ENCODE measurements around the gene OPN1SW.

OPN1SW gene

DNA sequence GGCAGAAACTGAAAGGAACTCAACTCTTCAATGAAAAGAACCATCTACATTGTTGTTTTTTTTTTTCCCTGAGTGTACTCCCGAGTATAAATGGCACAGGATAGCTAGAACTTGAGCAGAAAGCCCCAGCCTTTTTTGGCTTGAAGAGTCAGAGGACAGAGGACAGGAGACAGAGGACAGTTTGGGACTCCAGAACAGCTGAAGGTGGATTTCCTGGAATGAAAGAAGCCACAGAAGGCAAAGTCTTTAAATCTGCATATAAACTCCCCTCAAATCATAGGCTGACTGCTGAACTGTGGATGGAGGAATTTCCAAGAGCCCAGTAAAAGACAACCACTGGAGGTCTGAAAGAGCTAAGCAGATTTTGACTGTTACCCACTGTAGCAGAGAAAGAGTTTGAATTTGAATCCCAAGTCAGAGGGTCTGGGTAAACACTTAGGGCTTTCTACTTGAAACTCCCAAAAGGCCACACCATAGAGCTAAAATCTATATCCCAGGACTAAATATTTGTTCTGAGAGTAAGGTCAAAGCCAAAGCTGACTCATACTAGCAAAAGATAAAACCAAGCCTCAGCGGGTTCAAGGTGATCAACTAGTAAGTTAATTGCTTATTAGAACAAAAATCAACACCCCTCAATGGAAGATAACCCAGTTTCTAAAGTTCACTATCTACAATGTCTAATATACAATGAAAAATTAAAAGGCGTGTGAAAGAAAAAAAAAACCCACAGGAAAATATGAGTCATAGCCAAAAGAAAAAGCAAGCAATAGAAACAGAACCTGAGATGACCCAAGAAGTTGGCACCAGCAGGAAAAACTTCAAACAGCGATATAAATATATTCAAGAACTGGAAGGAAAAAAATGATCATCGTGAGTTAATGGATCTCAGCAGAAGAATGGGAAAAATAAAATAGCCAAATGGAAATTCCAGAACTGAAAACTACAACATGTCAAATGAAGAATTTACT is 1.8 kb upstream of the OPN1SW start:
- Histone ChIP-seq H3K9me3 (ENCODE audit: control insufficient read depth, low read length) (no peaks in the 10 kb centered on the region), H3K9ac (no peak overlapping the region), H3K27ac (no peak overlapping the region), H3K4me2 (ENCODE audit: low read length) (no peak overlapping the region), H2AFZ (no peak overlapping the region), H3K4me1 (no peaks in the 10 kb centered on the region), H3K27me3 (ENCODE audit: control insufficient read depth, insufficient read depth, low read length) (no peaks in the 10 kb centered on the region), H3K4me3 (ENCODE audit: low read depth, low read length) (no peak overlapping the region), H3K36me3 (ENCODE audit: control insufficient read depth, insufficient read depth, low read length) (no peaks in the 10 kb centered on the region), H3K79me2 (no peaks in the 10 kb centered on the region)
- TF ChIP-seq, protein P1, sequence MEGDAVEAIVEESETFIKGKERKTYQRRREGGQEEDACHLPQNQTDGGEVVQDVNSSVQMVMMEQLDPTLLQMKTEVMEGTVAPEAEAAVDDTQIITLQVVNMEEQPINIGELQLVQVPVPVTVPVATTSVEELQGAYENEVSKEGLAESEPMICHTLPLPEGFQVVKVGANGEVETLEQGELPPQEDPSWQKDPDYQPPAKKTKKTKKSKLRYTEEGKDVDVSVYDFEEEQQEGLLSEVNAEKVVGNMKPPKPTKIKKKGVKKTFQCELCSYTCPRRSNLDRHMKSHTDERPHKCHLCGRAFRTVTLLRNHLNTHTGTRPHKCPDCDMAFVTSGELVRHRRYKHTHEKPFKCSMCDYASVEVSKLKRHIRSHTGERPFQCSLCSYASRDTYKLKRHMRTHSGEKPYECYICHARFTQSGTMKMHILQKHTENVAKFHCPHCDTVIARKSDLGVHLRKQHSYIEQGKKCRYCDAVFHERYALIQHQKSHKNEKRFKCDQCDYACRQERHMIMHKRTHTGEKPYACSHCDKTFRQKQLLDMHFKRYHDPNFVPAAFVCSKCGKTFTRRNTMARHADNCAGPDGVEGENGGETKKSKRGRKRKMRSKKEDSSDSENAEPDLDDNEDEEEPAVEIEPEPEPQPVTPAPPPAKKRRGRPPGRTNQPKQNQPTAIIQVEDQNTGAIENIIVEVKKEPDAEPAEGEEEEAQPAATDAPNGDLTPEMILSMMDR (IDR thresholded peaks at IDR 0.05), result no peak

DNA sequence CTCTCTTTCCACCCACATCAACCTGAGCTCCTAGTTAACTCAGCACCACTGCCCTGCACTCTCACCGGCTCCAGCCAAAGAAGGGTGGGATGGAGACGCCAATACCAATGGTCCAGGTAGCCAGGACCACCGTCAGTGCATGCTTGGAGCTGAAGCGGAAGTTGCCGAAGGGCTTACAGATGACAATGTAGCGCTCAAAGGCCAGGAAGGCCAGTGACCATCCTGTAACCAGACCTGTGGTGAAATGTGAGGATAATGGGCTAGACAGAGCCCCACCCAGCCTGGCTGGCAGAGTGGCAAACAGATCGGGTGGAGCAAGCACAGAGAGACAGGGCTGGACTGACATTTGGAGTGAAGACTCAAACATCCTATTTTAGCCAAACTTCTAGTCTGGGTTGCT is 673 bp downstream of the OPN1SW start:
- Histone ChIP-seq H2AFZ (no peak overlapping the region), H3K36me3 (ENCODE audit: control insufficient read depth, insufficient read depth, low read length) (no peaks in the 10 kb centered on the region), H3K4me3 (ENCODE audit: low read depth, low read length) (no peak overlapping the region), H3K9me3 (ENCODE audit: control insufficient read depth, low read length) (no peaks in the 10 kb centered on the region), H3K79me2 (no peaks in the 10 kb centered on the region), H3K4me2 (ENCODE audit: low read length) (no peak overlapping the region), H3K27me3 (ENCODE audit: control insufficient read depth, insufficient read depth, low read length) (no peaks in the 10 kb centered on the region), H3K4me1 (no peaks in the 10 kb centered on the region), H3K27ac (no peak overlapping the region), H3K9ac (no peak overlapping the region)
- TF ChIP-seq, protein P1 (IDR thresholded peaks at IDR 0.05), result no peak

DNA sequence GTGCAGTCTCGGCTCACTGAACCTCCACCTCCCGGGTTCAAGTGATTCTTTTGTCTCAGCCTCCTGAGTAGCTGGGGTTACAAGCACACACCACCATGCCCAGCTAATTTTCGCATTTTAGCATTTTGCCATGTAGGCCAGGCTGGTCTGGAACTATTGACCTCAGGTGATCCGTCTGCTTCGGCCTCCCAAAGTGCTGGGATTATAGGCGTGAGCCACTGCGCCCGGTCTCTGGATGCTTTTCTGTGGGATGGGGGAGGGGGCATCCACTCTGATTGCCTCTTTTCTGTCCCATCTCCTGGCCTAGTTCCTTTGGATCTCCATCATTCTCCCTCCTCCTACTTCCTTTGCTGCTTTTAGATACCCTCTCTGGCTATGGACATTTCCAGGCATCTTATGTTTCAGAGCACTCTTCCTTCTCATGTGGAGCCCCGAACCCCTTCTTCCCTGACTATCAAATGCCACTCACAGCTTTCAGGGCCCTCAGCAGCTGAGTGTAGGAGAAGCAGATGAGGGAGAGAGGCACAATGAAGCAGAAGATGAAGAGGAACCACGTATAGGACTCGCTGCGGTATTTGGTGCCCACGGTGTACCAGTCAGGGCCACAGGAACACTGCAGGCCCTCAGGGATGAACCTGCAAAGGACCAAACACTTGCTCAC is 1.4 kb downstream of the OPN1SW start:
- TF ChIP-seq, protein P1 (IDR thresholded peaks at IDR 0.05), result no peak
- Histone ChIP-seq H3K9me3 (ENCODE audit: control insufficient read depth, low read length) (no peaks in the 10 kb centered on the region), H3K27ac (no peak overlapping the region), H2AFZ (no peak overlapping the region), H3K9ac (no peak overlapping the region), H3K4me3 (ENCODE audit: low read depth, low read length) (no peak overlapping the region), H3K27me3 (ENCODE audit: control insufficient read depth, insufficient read depth, low read length) (no peaks in the 10 kb centered on the region), H3K36me3 (ENCODE audit: control insufficient read depth, insufficient read depth, low read length) (no peaks in the 10 kb centered on the region), H3K4me2 (ENCODE audit: low read length) (no peak overlapping the region), H3K79me2 (no peaks in the 10 kb centered on the region), H3K4me1 (no peaks in the 10 kb centered on the region)

DNA sequence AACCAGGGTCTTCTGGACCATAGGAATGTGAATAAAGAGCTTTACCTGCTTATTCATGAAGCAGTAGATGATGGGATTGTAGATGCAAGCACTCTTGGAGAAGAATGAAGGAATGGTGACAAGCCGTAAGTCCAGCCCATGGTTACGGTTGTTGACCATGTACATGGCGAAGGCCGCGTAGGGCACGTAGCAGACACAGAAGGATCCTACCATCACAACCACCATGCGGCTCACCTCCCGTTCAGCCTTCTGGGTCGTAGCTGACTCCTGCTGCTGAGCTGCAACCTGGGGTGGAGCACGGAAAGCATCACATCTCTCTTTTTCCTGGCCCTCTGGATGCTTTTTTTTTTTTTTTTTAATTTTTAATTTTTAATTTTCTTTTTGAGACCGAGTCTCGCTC is 2.0 kb downstream of the OPN1SW start:
- TF ChIP-seq, protein P1 (IDR thresholded peaks at IDR 0.05), result no peak

More for the DNA sequence above, 2.0 kb downstream of the OPN1SW start:
- no peak overlapping the region for H3K9ac ChIP-seq
- no peak overlapping the region for H3K4me3 ChIP-seq (ENCODE audit: low read depth, low read length)
- no peak overlapping the region for H3K4me2 ChIP-seq (ENCODE audit: low read length)
- H3K27ac ChIP-seq, result no peak overlapping the region
- H2AFZ ChIP-seq, result no peak overlapping the region
- no peaks in the 10 kb centered on the region for H3K27me3 ChIP-seq (ENCODE audit: control insufficient read depth, insufficient read depth, low read length)
- H3K4me1 ChIP-seq, result no peaks in the 10 kb centered on the region
- no peaks in the 10 kb centered on the region for H3K9me3 ChIP-seq (ENCODE audit: control insufficient read depth, low read length)
- no peaks in the 10 kb centered on the region for H3K79me2 ChIP-seq
- no peaks in the 10 kb centered on the region for H3K36me3 ChIP-seq (ENCODE audit: control insufficient read depth, insufficient read depth, low read length)
